Gastroesophageal sphincter (tissue), 2 donors: ENCODE measurements around the gene NACA2.

Experiments used
- POLR2A ChIP-seq, 2 donors: fragments of 450-650 bp; IDR thresholded peaks; one replicate each; pipeline ENCODE4 v1.6.1; 2017; ENCODE audit warnings: antibody characterized with exemption in 2 of 2, mild to moderate bottlenecking in 2 of 2, moderate library complexity in 1 of 2
- POLR2AphosphoS5 ChIP-seq: sonication (generic); formaldehyde crosslinking; IDR thresholded peaks from one replicate; pipeline ENCODE4 v1.6.1; 2017; ENCODE audit warnings: antibody characterized with exemption

DNA sequence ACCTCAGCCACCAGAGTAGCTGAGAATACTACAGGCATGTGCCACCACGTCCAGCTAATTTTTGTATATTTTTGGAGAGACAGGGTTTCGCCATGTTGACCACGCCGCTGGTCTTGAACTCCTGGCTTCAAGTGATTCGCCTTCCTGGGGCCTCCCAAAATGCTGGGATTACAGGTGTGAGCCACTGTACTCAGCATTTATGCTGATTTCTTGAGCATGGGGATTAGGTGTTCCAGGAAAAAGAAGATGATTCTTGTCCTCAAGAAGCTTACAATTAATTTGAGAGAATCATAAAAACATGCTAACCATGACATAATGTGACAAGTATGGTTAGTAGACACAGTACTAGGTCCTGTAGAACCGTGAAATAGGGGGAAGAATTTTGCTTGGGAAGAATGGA lies 30.9 kb downstream of the NACA2 start:
- TF ChIP-seq POLR2AphosphoS5 (no peak), POLR2A (IDR thresholded peaks at IDR 0.05) (no peak)
